Keratinocyte (primary cell): ENCODE data around the gene NUP54. TPM values are rescaled to one million over a fixed set of nuclear protein-coding genes. Genes with fewer than 3 reads are reported as not detected.

Source experiments
- DNase-seq: peaks from one replicate; pipeline ENCODE4 v3.0.0-alpha.2; 2011; ENCODE audit warnings: low read depth, missing footprints, low spot score
- FAIRE-seq: peaks from 2 replicates; lab custom pipeline; 2011; peaks lifted over from hg19 to GRCh38; lab: Jason Lieb, UNC
- H2AFZ ChIP-seq: 2 replicates; pipeline ENCODE4 v1.6.0; 2012; ENCODE audit warnings: low read length, control low read depth, inconsistent platforms; ENCODE audit not compliant: control insufficient read depth
- H3K27ac ChIP-seq: 2 replicates; pipeline ENCODE4 v1.5.1; 2011; ENCODE audit warnings: low read length; ENCODE audit not compliant: control insufficient read depth, insufficient read depth
- H3K27me3 ChIP-seq: 3 replicates; pipeline ENCODE4 v1.6.0; 2011; ENCODE audit warnings: low read length; ENCODE audit not compliant: control insufficient read depth, insufficient read depth; ENCODE audit errors: extremely low read depth
- H3K36me3 ChIP-seq, 2 experiments: 2 replicates in 1 of 2; 3 replicates in 1 of 2; pipeline ENCODE4 v1.5.1; 2011; ENCODE audit warnings: low read length in 2 of 2, mild to moderate bottlenecking in 1 of 2; ENCODE audit not compliant: control insufficient read depth in 2 of 2, insufficient read depth in 2 of 2; ENCODE audit errors: extremely low read depth in 1 of 2
- H3K4me1 ChIP-seq: 3 replicates; pipeline ENCODE4 v1.5.1; 2011; ENCODE audit warnings: low read length; ENCODE audit not compliant: control insufficient read depth, insufficient read depth; ENCODE audit errors: extremely low read depth
- H3K4me2 ChIP-seq: 3 replicates; pipeline ENCODE4 v1.6.0; 2011; ENCODE audit warnings: low read depth, low read length; ENCODE audit not compliant: control insufficient read depth, insufficient read depth; ENCODE audit errors: extremely low read depth
- H3K4me3 ChIP-seq, 3 experiments: fragments of 200-600 bp in 1 of 3; sonication (generic) in 1 of 3; 2 replicates in 2 of 3; 3 replicates in 1 of 3; pipeline ENCODE4 v1.5.1; 2011 to 2016; ENCODE audit warnings: low read length in 3 of 3, mild to moderate bottlenecking in 3 of 3, control low read depth in 2 of 3, inconsistent platforms in 1 of 3, low read depth in 1 of 3, mixed read lengths in 1 of 3, mixed run types in 1 of 3, moderate library complexity in 1 of 3; ENCODE audit not compliant: control insufficient read depth in 2 of 3, insufficient read depth in 2 of 3; ENCODE audit errors: extremely low read depth in 1 of 3
- H3K79me2 ChIP-seq: 2 replicates; pipeline ENCODE4 v1.6.0; 2012; ENCODE audit warnings: low read length; ENCODE audit not compliant: control insufficient read depth, insufficient read depth
- H3K9ac ChIP-seq: 3 replicates; pipeline ENCODE4 v1.6.0; 2011; ENCODE audit warnings: low read length; ENCODE audit not compliant: control insufficient read depth, insufficient read depth; ENCODE audit errors: extremely low read depth
- H3K9me1 ChIP-seq: 3 replicates; pipeline ENCODE4 v1.6.0; 2011; ENCODE audit warnings: low read length; ENCODE audit not compliant: control insufficient read depth, insufficient read depth; ENCODE audit errors: extremely low read depth
- H3K9me3 ChIP-seq: 2 replicates; pipeline ENCODE4 v1.5.1; 2012; ENCODE audit warnings: low read depth, low read length; ENCODE audit not compliant: control insufficient read depth
- H4K20me1 ChIP-seq: 3 replicates; pipeline ENCODE4 v1.6.0; 2011; ENCODE audit warnings: low read length; ENCODE audit not compliant: control insufficient read depth, insufficient read depth; ENCODE audit errors: extremely low read depth
- CTCF ChIP-seq, 3 experiments: IDR thresholded peaks in 1 of 3; conservative IDR thresholded peaks in 1 of 3; optimal IDR thresholded peaks in 1 of 3; 2 replicates in 2 of 3; 3 replicates in 1 of 3; pipeline versions ENCODE3 to v1.5.1; 2011; ENCODE audit warnings: low read length in 3 of 3, mild to moderate bottlenecking in 3 of 3, moderate library complexity in 2 of 3, control low read depth in 1 of 3, inconsistent platforms in 1 of 3; ENCODE audit not compliant: insufficient read depth in 2 of 3; ENCODE audit errors: extremely low read depth in 1 of 3
- EZH2 ChIP-seq: IDR thresholded peaks from one replicate; pipeline ENCODE4 v1.6.1; 2012; ENCODE audit warnings: inconsistent platforms, mild to moderate bottlenecking, low read length, moderate library complexity
- dilution Hi-C: fragments of 300-500 bp; cut with MboI; formaldehyde crosslinking; loops from one replicate; pipeline ENCODE4 v1.7.0; 2020; ENCODE audit warnings: low sequenced_read_pairs; ENCODE audit not compliant: extremely low pct_ligation_motif_present
- polyA plus RNA-seq, 5 experiments: library from polyadenylated mRNA; depleted of rRNA in 3 of 5; stranded (reverse) in 3 of 5; stranded (forward) in 1 of 5; unstranded in 1 of 5; fragments of >200 nt; gene quantifications; 1 replicate in 1 of 5; 2 replicates in 3 of 5; 3 replicates in 1 of 5; pipeline versions ENCODE4 v1.2.1 to v1.2.3, GENCODE V29; 2011 to 2012; ENCODE audit warnings: missing spikeins in 2 of 5, low read depth in 1 of 5, low replicate concordance in 1 of 5

The NUP54 gene
- polyA plus RNA-seq, 1 donor (not counting 4 experiments of a cell fraction or from before 2014, with no cell fraction given) = 59.2 TPM

- no peaks in the 10 kb centered on the region for H3K4me1 ChIP-seq
- no peak for FAIRE-seq
- no peak for DNase-seq
- dilution Hi-C loops = loop anchor here (25.0 kb wide), 1 partner anchor 324 kb away; no protein-coding TSS in a partner anchor
- no peak overlapping the region for H3K4me2 ChIP-seq
- no peak for TF ChIP-seq EZH2
- no peak for TF ChIP-seq CTCF (optimal IDR thresholded peaks at IDR 0.05 in 1 of 3, IDR thresholded peaks at IDR 0.05 in 1 of 3, conservative IDR thresholded peaks at IDR 0.05 in 1 of 3; ENCODE audit: extremely low read depth in 1 of 3, insufficient read depth in 2 of 3, low read length in 3 of 3)
- no peaks in the 10 kb centered on the region for H3K27me3 ChIP-seq
- no peaks in the 10 kb centered on the region for H3K9me3 ChIP-seq
- no peaks in the 10 kb centered on the region for H4K20me1 ChIP-seq
- peaks cover 5% of the 10 kb centered on the region for H3K79me2 ChIP-seq
- H3K27ac ChIP-seq = no peak overlapping the region
- peaks cover 9 to 10% of the 10 kb centered on the region in 2 experiments for H3K36me3 ChIP-seq
- H3K9ac ChIP-seq = no peak overlapping the region
- no peaks in the 10 kb centered on the region for H3K9me1 ChIP-seq
- no peak overlapping the region for H3K4me3 ChIP-seq
- H2AFZ ChIP-seq = no peak overlapping the region
Measured at GRCh38 chr4:76188149-76188548, 40.0 kb upstream of the NUP54 start.

GRCh38 chr4:76187152-76187551, 39.0 kb upstream of the NUP54 start:
- H3K9me3 ChIP-seq = no peaks in the 10 kb centered on the region
- no peak for DNase-seq
- no peak overlapping the region for H3K27ac ChIP-seq
- H3K36me3 ChIP-seq = peaks cover 4 to 5% of the 10 kb centered on the region in 2 experiments
- no peak overlapping the region for H3K9ac ChIP-seq
- peaks cover 2% of the 10 kb centered on the region for H3K79me2 ChIP-seq
- H3K4me1 ChIP-seq = peaks cover 3% of the 10 kb centered on the region
- no peak for FAIRE-seq
- no peaks in the 10 kb centered on the region for H3K9me1 ChIP-seq
- no peaks in the 10 kb centered on the region for H4K20me1 ChIP-seq
- H3K4me2 ChIP-seq = no peak overlapping the region
- H2AFZ ChIP-seq = no peak overlapping the region
- H3K4me3 ChIP-seq = no peak overlapping the region
- dilution Hi-C loops = loop anchor here (25.0 kb wide), 1 partner anchor 325 kb away; no protein-coding TSS in a partner anchor
- H3K27me3 ChIP-seq = no peaks in the 10 kb centered on the region
- TF ChIP-seq EZH2 (no peak), CTCF (optimal IDR thresholded peaks at IDR 0.05 in 1 of 3, IDR thresholded peaks at IDR 0.05 in 1 of 3, conservative IDR thresholded peaks at IDR 0.05 in 1 of 3; ENCODE audit: extremely low read depth in 1 of 3, insufficient read depth in 2 of 3, low read length in 3 of 3) (no peak)
